Right lobe of liver (tissue), 6 donors: ENCODE data around the gene GTSE1. TPM values are rescaled to one million over a fixed set of nuclear protein-coding genes. Genes with fewer than 3 reads are reported as not detected.

Experiments
- ATAC-seq, 4 donors: fragments of 200-7000 bp; cut with Tn5 transposase; one replicate each; pipeline ENCODE4 v1.9.1; 2020; ENCODE audit warnings: mild to moderate bottlenecking in 4 of 4, moderate library complexity in 4 of 4
- DNase-seq, 3 donors: peaks; one replicate each; pipeline ENCODE4 v3.0.0-alpha.2; 2020
- H3K27ac ChIP-seq, 3 donors: fragments of 200-600 bp; one replicate each; pipeline ENCODE4 v1.8.0; 2022
- H3K27me3 ChIP-seq, 2 donors: fragments of 200-600 bp; one replicate each; pipeline ENCODE4 v1.8.0; 2022
- H3K36me3 ChIP-seq, 4 donors: fragments of 200-600 bp; sonication (generic) in 1 of 4; one replicate each; pipeline versions ENCODE4 v1.5.1 to v1.8.0; 2017 to 2022; ENCODE audit warnings: control low read depth in 1 of 4
- H3K4me1 ChIP-seq, 4 donors: fragments of 200-600 bp; sonication (generic) in 1 of 4; one replicate each; pipeline versions ENCODE4 v1.5.1 to v1.8.0; 2017 to 2022; ENCODE audit warnings: control low read depth in 1 of 4
- H3K4me3 ChIP-seq, 3 donors: fragments of 200-600 bp; one replicate each; pipeline ENCODE4 v1.8.0; 2022
- H3K9me3 ChIP-seq, 4 donors: fragments of 200-600 bp; sonication (generic) in 1 of 4; one replicate each; pipeline versions ENCODE4 v1.5.1 to v1.8.0; 2017 to 2022; ENCODE audit warnings: control low read depth in 1 of 4
- POLR2A ChIP-seq: fragments of 450-650 bp; IDR thresholded peaks from one replicate; pipeline ENCODE4 v1.6.1; 2017; ENCODE audit warnings: antibody characterized with exemption, mild to moderate bottlenecking
- WGBS: methylation state at CpG from one replicate; pipeline ENCODE4 v1.1.6; 2018; ENCODE audit warnings: low coverage, low lambda C conversion rate; ENCODE audit not compliant: insufficient coverage; ENCODE audit errors: missing lambda C conversion rate; 5-methylcytosine and 5-hydroxymethylcytosine counted together
- intact Hi-C, 2 donors: fragments of 100-400 bp; cut with DNase I; formaldehyde crosslinking; loops; one replicate each; pipeline versions ENCODE4 v1.11.2 to v1.14.1; 2022
- total RNA-seq, 6 experiments: library from RNA; depleted of rRNA in 2 of 6; stranded (reverse); fragments of >200 nt in 2 of 6; fragmentation: NEBNext Ultra II Directional in 3 of 6; extraction: Animal tissue kit (Norgen Biotek cat#: 25700) in 3 of 6; gene quantifications; one replicate each; pipeline versions ENCODE4 v1.1.0 to v1.2.4, GENCODE V29; 2016 to 2023
- TF ChIP-seq, protein P1 (sequence below), 4 donors: fragments of 200-600 bp in 3 of 4; fragments of 450-650 bp in 1 of 4; IDR thresholded peaks; one replicate each; pipeline versions ENCODE4 v1.5.1 to v1.8.0; 2016 to 2022; ENCODE audit warnings: antibody characterized with exemption in 4 of 4, mild to moderate bottlenecking in 2 of 4
- donor health status: DM: no; HTN: yes; CAD: no.
- donor health status: DM: no; HTN: no; CAD: no.
- donor health status: DM: no; HTN: no; CAD: no.
- donor health status: DM: no; HTN: yes; CAD: no.
- donor health status: DM: no; HTN: yes; CAD: no.

Gene GTSE1
- total RNA-seq, 6 experiments from 2014 or later = 0.15 to 0.84 (median 0.52) TPM

- TF ChIP-seq, protein P1, sequence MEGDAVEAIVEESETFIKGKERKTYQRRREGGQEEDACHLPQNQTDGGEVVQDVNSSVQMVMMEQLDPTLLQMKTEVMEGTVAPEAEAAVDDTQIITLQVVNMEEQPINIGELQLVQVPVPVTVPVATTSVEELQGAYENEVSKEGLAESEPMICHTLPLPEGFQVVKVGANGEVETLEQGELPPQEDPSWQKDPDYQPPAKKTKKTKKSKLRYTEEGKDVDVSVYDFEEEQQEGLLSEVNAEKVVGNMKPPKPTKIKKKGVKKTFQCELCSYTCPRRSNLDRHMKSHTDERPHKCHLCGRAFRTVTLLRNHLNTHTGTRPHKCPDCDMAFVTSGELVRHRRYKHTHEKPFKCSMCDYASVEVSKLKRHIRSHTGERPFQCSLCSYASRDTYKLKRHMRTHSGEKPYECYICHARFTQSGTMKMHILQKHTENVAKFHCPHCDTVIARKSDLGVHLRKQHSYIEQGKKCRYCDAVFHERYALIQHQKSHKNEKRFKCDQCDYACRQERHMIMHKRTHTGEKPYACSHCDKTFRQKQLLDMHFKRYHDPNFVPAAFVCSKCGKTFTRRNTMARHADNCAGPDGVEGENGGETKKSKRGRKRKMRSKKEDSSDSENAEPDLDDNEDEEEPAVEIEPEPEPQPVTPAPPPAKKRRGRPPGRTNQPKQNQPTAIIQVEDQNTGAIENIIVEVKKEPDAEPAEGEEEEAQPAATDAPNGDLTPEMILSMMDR (IDR thresholded peaks at IDR 0.05) = no peak
- no peak for TF ChIP-seq POLR2A
- H3K36me3 ChIP-seq = peaks cover 1 to 95% (median 56%) of the 10 kb centered on the region in 4 donors
- ATAC-seq = peak in 1 of 4 donors; percentile 1
- no peaks in the 10 kb centered on the region for H3K4me1 ChIP-seq
- DNase-seq = peak in 1 of 3 donors; percentile 22
- no peak overlapping the region for H3K27ac ChIP-seq
- H3K4me3 ChIP-seq = no peak overlapping the region
- H3K9me3 ChIP-seq = no peaks in the 10 kb centered on the region
- intact Hi-C loops = loop anchor here in 1 of 2 donors (10.0 kb wide), 1 partner anchor 55 kb away; no protein-coding TSS in a partner anchor
- WGBS = no CpG with 5 or more reads among the region's 33 CpGs
- H3K27me3 ChIP-seq = no peaks in the 10 kb centered on the region
These were observed 7.3 kb upstream of the GTSE1 start for GRCh38 chr22:46289244-46289891.

GRCh38 chr22:46290121-46290842 is 6.4 kb upstream of the GTSE1 start:
- intact Hi-C loops = no loop called here
- no peaks in the 10 kb centered on the region for H3K9me3 ChIP-seq
- TF ChIP-seq, protein P1 (IDR thresholded peaks at IDR 0.05) = no peak
- TF ChIP-seq POLR2A = no peak
- DNase-seq (no peak), ATAC-seq (no peak)
- no peaks in the 10 kb centered on the region for H3K4me1 ChIP-seq
- no peak overlapping the region for H3K4me3 ChIP-seq
- 81% methylated on average over 11 of the region's 17 CpGs for WGBS
- no peak overlapping the region for H3K27ac ChIP-seq
- H3K36me3 ChIP-seq = peaks cover 0 to 86% (median 48%) of the 10 kb centered on the region in 4 donors
- H3K27me3 ChIP-seq = no peaks in the 10 kb centered on the region

GRCh38 chr22:46290843-46291785 is 5.6 kb upstream of the GTSE1 start:
- ATAC-seq (no peak), DNase-seq (no peak)
- Histone ChIP-seq H3K4me1 (no peaks in the 10 kb centered on the region), H3K9me3 (no peaks in the 10 kb centered on the region), H3K4me3 (no peak overlapping the region), H3K36me3 (peaks cover 0 to 78% (median 44%) of the 10 kb centered on the region in 4 donors), H3K27ac (no peak overlapping the region), H3K27me3 (no peaks in the 10 kb centered on the region)
- TF ChIP-seq, protein P1 (IDR thresholded peaks at IDR 0.05) = no peak
- TF ChIP-seq POLR2A = no peak
- intact Hi-C loops = no loop called here
- WGBS = 87% methylated on average over 6 of the region's 23 CpGs

DNA sequence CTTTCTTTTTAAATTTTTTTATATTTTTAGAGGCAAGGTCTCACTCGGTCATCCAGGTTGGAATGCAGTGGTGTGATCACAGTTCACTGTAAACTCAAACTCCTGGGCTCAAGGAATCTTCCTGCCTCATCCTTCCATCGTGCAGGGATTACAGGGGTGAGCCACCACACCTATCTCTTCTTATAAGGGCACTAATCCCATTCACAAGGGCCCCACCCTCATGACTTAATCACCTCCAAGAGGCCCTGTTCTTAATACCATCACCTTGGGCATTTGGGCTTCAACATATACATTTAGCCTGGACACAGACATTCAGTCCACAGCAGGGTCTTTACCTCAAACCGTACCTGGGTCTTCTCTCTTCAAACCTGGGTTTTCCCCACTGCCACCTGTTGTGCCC is 4.5 kb upstream of the GTSE1 start:
- H3K4me3 ChIP-seq = no peak overlapping the region
- ATAC-seq = no peak
- no peak for DNase-seq
- WGBS = 76% methylated on average over 3 of the region's 3 CpGs
- peaks cover 0 to 67% (median 37%) of the 10 kb centered on the region in 4 donors for H3K36me3 ChIP-seq
- no peaks in the 10 kb centered on the region for H3K9me3 ChIP-seq
- H3K27ac ChIP-seq = peak overlapping the region in 1 of 3 donors; percentile 29
- TF ChIP-seq POLR2A = no peak
- H3K27me3 ChIP-seq = no peaks in the 10 kb centered on the region
- peaks cover 0 to 5% (median 2%) of the 10 kb centered on the region in 4 donors for H3K4me1 ChIP-seq
- intact Hi-C loops = no loop called here
